Inferior parietal cortex (tissue), 1 donor: ENCODE measurements around the gene KRTAP12-1.
"Not testable (repeated sequence)": the region's sequence is repeated elsewhere in the genome, so short reads cannot be mapped to it uniquely, and the experiment has no call there.

Experiments
- DNase-seq: peaks from one replicate; pipeline ENCODE4 v3.0.0-alpha.2; 2016; ENCODE audit errors: extremely low spot score

KRTAP12-1 gene

DNA sequence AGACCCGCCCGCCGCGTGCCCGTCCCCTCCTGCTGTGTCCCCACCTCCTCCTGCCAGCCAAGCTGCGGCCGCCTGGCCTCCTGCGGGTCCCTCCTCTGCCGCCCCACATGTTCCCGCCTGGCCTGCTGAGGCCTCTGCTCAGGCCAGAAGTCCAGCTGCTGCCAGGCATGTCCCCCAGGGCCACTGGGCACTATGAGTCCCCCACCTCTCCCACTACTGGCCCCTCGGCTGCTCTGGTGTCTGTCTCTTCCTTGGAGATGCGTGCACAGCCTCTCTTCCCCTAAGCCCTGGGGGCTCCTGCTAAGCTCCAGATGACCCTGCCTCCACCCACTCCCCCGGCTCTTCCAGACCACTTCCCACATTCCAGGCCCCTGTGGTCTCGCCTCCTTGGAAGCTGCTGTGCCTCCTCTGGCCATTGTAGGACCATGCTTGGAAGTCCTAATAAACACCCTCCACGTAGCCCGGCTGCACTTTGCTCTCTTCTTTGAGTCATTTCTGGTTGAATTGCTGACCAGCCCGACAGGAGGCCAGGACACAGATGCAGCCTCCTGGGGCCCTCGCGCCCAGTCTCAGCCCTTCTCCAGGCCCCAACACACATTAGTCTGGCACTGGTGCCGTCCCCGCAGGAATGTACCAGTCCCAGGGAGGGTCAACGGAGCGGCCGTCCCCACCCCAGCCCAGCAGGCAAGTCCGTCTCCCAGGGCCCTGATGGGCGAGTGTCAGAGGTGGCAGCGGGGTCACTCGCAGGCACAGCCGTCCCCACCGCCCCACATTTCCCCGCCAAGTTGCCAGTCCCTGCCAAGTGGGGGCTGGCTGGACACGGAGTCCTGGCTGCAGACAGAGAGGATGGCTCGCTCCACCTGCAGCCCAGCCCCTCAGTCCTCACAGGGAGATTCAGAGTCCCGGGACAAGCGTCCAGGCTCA is 16.1 kb upstream of the KRTAP12-1 start:
- DNase-seq: no peak

DNA sequence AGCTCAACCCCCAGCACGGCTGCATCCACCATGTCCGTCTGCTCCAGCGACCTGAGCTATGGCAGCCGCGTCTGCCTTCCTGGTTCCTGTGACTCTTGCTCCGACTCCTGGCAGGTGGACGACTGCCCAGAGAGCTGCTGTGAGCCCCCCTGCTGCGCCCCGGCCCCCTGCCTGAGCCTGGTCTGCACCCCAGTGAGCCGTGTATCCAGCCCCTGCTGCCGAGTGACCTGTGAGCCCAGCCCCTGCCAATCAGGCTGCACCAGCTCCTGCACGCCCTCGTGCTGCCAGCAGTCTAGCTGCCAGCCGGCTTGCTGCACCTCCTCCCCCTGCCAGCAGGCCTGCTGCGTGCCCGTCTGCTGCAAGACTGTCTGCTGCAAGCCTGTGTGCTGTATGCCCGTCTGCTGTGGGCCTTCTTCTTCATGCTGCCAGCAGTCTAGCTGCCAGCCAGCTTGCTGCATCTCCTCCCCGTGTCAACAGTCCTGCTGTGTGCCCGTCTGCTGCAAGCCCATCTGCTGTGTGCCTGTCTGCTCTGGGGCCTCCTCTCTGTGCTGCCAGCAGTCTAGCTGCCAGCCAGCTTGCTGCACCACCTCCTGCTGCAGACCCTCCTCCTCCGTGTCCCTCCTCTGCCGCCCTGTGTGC is 15.3 kb upstream of the KRTAP12-1 start, which contains the start of gene KRTAP10-12:
Gene KRTAP10-12 (plus strand): TSS at position 1 of the 639 bp plus-strand sequence. CDS start 30 bp downstream, at position 31.
- not testable (repeated sequence) for DNase-seq

GRCh38 chr21:44696572-44696971 is 14.6 kb upstream of the KRTAP12-1 start:
- no peak for DNase-seq

GRCh38 chr21:44695641-44696040 is 13.7 kb upstream of the KRTAP12-1 start:
- DNase-seq: no peak

DNA sequence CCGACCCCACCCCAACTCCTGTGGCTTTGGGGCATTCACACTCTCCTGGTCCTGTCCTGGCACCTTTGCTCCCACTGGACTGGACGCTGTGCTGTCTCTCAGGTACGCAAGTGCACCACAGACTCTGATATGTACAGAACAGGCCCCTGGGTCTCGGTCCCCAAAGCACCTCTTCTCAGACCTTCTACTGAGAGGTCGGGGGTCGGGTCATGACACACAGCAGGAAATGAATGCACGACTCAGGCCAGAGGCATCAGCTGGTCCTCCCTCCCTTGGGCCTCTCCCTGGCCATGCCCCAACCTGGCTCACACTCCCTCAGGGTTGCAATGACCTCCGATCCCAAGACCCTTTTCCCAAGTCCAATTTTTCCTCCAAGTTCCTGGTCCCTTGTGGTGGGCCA is 13.2 kb upstream of the KRTAP12-1 start:
- DNase-seq: no peak

DNA sequence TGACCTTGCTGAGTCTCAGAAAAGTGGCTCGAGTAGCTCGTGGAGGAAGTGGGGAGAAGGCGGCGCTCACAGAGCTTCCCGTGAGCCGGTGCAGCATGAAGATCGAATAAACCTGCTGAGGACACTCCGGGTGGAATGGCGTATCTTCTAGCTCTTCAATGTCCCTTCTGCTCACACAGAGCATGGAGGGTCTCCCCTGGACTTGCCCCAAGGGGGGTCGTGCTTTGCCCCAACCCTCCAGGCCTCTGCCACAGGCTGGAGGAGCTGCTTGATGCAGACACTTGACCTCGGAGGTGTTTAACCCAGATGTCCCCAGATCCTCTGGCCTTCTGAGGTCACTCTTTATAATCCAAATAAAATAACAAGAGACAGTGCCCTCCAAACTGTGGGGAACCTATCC is 12.8 kb upstream of the KRTAP12-1 start:
- no peak for DNase-seq

- DNase-seq: no peak
Observed at GRCh38 chr21:44692798-44693512, 11.0 kb upstream of the KRTAP12-1 start.

GRCh38 chr21:44691686-44692085 is 9.7 kb upstream of the KRTAP12-1 start:
- DNase-seq: no peak

- not testable (repeated sequence) for DNase-seq
Observed at GRCh38 chr21:44689740-44690139, 7.8 kb upstream of the KRTAP12-1 start.

DNA sequence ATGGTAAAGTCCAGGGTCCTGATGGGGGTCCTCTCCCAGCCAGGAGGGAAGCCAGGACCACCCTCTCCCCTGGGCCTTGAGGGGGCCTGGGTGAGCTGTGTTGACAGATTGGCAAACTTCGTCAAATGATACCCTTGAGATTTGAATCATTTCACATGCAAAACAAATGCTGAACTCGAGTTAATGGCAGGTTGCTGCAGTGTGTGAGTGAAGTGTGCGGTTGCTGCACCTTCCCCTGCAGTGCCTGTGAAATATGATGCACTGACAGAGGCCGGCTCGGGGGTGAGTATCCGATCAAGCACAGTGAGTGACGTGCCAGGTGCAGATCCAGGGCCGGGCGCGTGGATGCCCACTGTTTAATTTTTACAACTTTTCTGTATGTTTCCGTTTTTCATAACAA is 5.7 kb upstream of the KRTAP12-1 start:
- no peak for DNase-seq

GRCh38 chr21:44686843-44687561 is 5.0 kb upstream of the KRTAP12-1 start:
- no peak for DNase-seq

DNA sequence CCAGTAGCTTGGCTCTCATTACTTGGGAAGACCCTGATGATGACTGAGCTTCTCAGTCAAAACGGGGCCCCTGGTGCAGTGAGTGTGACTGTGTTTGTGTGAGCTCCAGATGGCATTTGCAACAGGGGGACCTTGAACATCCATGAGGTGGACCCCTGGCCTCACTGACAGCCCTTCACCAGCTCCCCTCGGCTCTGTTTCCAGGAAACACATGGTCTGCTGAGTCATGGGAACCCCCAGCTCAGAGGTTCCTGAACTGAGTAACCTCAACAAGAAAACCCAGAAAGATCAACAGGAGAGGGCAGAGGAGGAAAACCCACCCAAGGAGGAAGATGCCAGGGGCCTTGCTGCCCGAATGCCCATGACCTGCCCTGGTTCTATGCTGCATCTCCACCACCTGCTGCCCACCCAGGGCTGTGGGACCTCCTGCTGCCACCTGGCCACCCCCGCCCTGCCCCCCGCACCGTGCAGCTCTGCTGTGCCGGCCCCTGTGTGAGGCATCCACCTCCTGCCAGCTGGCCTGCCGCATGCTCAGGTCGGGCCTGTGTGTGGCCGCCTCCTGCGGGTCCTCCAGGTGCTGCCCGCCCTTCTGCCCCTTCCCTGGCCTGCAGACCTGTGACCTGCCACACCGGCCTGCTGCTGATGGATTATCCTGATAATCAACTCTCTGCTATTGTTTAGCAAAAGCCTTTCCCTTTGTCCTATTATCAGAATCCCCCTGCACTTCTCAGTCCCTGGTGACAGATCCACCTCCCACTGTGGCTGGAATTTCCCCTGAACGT is 4.2 kb upstream of the KRTAP12-1 start:
- no peak for DNase-seq

DNA sequence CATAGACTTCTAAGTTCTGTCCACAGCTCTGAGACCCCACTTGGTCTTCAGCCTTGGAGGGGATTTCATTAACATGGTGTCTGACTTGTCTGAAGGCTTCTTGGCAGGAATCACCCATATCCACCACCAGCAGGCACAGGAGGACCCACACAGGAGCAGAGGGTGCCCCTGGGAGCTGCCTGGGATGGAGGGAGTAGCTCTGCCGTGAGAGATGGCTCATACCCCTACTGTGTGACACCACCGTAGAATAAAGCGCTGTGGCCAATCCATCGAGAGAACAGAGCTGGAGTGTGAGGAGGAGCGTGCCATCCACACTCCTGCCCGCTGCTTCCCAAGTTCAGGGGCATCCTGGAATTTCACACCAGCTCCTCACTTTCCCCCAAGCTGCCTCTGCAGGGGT is 3.1 kb upstream of the KRTAP12-1 start:
- not testable (repeated sequence) for DNase-seq

DNA sequence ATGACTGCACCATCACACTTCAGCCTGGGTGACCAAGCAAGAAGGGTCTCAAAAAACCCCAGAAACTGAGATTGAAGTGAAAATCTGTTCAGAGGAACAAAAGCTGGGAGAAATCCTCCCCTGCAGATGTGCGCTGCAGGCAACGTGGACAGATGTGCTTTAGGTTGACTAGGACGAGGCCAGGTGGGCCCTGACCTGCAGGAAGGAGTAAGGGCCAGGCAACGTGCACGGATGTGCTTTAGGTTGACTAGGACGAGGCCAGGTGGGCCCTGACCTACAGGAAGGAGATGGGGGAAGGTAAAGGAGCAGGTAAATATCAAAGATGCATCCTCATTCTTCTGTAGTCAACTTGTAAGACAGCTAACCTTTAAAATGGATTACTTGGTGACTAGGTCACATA is 2.5 kb upstream of the KRTAP12-1 start:
- DNase-seq: no peak

- no peak for DNase-seq
Observed at GRCh38 chr21:44684077-44684476, 2.1 kb upstream of the KRTAP12-1 start.

DNA sequence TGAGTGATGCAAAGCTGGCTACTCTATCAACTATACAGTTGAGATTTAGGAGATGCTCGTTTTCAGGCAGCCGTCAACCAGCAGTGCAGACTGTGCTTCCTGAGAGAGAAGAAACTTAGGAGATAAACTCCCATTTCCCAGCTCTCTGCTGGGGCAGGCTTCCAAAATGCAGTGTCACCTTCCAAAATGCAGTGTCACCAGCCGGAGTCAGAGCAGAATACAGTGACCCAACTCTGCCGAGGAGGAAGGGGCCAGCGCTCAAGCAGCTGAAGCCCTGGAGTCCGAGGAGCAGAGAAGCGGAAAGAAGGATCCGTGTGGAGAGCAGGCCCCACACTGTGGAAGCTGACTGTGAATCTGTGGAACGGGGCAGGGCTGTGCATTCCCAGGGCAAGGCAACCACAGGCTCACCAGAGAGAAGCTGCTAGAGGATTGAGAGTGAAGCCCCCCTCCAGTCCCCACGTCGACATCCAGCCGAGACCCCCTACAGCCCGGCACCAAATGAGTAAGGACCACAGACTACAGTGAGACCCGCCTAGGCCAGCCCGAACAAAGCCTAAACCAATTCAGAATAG is 703 bp upstream of the KRTAP12-1 start:
- no peak for DNase-seq

DNA sequence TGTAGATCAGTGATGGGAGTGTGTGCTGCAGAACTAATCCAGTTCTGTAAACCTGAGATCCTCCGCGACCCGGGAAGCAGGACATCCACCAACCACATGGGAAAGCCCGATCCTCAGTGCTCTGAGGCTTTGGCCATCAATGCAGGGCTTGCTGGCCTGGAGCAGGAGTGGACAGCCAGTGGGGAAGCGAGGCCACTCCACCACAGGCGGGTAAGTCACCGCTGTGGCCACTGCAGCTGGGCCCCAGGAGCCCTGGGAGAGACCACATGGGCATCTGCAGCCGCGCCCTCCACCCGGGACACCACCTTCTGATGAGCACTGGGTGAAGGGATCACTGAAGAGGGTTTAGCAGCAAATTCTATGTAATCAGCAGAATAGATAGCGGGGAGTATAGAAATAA is 811 bp downstream of the KRTAP12-1 start:
- DNase-seq: no peak

DNA sequence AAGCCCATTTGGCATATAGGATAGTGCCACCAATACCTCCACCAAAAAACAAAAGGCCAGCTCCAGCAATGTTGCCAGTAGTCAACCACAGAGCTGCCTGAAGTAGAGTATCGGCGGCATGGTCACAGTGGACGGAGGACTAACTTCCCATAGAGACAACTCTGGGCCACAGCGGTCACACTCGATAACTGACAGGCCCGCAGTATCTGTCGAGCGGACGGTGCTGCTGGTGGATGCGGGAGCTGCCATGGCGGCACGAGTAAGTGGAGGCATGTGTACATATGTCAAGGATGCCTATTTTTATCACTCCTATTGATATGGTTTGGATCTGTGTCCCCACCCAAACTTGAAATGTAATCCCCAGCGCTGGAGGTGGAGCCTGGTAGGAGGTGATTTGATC is 4.1 kb downstream of the KRTAP12-1 start:
- no peak for DNase-seq

GRCh38 chr21:44671911-44672310 is 10.1 kb downstream of the KRTAP12-1 start:
- DNase-seq: no peak

- no peak for DNase-seq
Observed at GRCh38 chr21:44670642-44671432, 11.1 kb downstream of the KRTAP12-1 start.
